COLO829 (cell line): ENCODE results near the gene SPTBN4.

Experiments used
- DNase-seq: peaks from one replicate; pipeline ENCODE4 v3.0.0; 2012; ENCODE audit warnings: low spot score

Gene SPTBN4

DNA sequence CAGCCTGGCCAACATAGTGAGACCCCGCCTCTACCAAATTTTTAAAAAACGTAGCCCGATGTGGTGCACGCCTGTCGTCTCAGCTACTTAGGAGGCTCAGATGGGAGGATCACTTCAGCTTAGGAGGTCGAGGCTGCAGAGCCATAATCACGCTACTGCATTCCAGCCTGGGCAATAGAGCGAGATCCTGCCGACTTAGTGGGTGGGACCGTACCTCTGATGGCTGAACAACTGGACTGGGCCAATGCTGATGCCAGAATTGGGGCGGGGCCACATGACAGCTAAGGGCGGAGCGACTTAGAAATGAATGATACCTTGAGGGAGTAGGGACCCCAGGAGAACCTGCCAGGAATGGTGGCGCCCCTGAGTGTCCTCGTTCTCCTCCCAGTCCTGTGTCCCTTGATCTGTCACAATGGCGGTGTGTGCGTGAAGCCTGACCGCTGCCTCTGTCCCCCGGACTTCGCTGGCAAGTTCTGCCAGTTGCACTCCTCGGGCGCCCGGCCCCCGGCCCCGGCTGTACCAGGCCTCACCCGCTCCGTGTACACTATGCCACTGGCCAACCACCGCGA is 137.9 kb downstream of the SPTBN4 start:
- DNase-seq: no peak

DNA sequence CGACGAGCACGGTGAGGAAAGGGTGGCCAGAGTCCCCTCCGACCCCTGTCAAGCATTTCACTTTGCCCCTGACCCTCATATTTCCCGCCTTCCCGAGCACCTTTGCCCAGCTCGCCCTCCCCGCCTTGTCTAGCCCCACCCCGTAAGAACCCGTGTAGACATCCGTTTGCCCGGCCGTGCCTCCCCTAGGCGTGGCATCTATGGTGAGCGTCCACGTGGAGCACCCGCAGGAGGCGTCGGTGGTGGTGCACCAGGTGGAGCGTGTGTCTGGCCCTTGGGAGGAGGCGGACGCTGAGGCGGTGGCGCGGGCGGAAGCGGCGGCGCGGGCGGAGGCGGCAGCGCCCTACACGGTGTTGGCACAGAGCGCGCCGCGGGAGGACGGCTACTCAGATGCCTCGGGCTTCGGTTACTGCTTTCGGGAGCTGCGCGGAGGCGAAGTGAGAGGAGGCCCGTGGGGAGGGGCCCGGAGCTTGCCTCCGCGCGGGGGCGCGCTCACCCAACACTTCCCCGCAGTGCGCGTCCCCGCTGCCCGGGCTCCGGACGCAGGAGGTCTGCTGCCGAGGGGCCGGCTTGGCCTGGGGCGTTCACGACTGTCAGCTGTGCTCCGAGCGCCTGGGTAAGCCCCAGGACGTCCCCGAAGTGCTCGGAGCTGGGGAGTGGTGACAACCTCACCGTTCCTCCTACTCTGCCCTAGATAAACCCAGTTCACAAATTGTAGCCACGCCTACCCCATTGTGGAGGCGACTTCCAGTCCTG is 138.6 kb downstream of the SPTBN4 start:
- peak; percentile 56 for DNase-seq

DNA sequence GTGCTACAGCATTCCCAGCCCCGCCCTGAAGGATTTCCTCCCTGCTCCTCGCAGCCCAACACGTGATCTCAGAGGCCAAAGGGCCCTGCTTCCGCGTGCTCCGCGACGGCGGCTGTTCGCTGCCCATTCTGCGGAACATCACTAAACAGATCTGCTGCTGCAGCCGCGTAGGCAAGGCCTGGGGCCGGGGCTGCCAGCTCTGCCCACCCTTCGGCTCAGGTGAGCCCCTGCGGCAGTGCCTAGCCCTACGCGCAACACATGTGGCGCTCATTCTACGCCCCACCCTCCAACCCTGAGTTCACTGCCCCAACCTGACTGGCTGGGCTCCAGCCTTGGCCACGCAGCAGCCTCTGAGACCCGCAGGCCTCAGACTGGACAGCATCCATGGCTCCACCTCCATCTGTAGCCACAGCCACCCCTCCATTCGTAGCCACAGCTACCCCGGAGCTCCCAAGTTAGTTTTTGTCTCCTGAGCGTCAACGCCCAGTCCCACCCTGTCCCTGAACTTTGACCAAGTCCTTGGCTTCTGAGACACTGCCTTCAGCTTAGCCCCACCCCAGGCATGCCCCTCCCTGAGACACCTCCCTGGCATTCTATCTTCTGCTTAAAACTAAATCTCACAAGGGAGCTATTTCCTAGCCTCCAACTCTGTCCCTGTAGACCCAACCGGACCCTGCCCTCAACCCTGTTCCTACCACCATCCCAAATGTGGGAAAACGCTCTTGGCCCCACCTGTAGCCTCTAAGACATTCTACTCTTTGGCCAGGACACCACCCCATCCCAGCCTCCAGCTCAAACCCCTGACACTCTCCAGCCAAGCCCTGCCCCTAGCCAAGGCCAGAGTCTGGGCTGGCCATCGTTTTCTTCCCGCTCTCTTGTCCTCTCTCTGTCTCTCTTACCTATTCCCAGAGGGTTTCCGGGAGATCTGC is 140.8 kb downstream of the SPTBN4 start:
- no peak for DNase-seq

DNA sequence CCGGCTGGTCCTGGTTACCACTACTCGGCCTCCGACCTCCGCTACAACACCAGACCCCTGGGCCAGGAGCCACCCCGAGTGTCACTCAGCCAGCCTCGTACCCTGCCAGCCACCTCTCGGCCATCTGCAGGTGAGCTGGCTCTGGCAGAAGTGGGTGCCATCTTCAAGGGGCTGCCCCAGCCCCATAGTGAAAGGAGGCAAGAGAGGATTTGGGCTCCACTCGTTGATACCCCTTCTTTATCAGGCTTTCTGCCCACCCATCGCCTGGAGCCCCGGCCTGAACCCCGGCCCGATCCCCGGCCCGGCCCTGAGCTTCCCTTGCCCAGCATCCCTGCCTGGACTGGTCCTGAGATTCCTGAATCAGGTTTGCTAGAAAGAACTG is 141.4 kb downstream of the SPTBN4 start:
- DNase-seq: no peak

DNA sequence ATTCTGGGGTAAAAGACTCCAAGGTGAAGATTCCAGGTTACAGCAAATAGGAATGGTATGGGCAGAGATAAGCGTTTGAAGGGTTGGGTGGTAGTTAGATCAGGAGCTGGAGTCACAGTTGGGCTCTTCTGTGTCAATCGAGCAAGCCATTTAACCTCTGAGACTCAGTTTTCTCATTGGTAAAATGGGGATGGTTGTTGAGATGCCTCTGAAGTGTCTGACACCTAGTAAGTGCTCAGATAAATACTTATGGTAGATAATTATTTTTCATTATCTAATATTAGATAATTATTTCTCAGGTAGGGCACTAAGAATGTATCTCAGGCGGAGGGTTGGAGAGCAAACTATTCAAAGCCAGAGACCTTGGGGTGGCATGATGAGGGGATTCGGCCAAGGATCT is 142.2 kb downstream of the SPTBN4 start:
- DNase-seq: no peak

DNA sequence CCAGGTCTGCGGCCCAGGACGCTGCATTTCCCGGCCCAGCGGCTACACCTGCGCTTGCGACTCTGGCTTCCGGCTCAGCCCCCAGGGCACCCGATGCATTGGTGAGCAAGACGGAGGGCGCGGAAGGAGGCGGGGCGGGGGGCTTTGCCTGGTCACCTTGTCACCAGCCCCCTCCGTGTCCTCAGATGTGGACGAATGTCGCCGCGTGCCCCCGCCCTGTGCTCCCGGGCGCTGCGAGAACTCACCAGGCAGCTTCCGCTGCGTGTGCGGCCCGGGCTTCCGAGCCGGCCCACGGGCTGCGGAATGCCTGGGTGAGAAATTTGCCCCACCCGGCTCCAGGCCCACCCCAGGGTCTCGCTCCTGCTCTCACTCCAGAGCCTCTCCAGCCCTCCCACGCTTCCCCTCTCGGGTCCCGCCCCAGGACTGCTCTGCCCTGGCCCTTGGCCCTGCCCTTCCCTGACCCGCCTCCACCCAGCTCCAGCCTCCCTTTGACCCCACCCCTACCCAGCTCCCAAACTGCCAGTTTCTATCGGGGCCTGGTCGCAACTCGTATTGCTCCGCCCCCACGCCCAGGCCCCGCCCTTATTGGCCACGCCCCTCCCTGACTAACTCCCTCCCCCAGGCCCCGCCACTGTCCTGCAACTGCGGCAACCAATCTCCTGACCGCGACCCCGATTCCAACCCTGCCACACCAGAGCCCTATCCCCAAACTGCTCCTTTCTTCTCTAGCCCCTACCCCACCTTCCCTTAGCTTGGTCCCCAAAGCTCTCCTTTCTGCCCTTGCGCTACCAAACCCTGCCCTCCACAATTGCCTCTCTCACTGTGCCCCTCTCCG is 143.0 kb downstream of the SPTBN4 start:
- peak; percentile 99 for DNase-seq

DNA sequence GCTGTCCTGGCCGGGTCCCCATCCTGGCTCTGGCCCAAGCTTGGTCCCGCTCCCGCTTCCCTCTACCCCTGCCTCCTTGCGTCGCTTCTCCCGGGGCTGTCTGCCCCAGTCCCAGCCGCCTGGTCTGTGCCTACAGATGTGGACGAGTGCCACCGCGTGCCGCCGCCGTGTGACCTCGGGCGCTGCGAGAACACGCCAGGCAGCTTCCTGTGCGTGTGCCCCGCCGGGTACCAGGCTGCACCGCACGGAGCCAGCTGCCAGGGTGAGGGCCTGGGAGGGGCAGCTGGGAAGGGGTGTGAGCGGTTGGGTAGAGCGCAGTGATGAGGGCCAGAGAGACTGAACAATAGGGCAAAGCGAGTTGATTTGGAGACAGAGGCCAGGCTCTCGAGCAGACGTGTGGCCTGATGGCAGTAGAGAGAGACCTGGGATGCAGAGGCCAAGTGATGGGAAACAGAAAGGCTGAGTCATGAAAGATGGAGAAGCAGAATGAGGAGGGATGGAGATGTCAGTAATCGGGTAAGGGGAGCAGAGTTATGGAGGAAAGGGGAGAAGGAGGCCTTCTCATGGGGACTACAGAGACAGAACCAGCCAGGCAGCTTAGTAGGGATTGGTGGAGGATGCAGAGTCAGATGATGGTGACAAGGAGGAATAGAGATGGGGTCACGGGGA is 143.7 kb downstream of the SPTBN4 start:
- DNase-seq: no peak

DNA sequence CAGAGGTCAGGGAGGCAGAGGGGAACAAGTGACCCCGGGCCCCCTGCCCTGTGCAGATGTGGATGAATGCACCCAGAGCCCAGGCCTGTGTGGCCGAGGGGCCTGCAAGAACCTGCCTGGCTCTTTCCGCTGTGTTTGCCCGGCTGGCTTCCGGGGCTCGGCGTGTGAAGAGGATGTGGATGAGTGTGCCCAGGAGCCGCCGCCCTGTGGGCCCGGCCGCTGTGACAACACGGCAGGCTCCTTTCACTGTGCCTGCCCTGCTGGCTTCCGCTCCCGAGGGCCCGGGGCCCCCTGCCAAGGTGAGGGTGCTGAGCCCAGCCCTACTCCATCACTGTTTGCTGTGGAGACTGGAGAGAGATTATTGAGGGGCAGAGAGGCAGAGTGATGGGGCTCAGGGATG is 144.3 kb downstream of the SPTBN4 start:
- no peak for DNase-seq

DNA sequence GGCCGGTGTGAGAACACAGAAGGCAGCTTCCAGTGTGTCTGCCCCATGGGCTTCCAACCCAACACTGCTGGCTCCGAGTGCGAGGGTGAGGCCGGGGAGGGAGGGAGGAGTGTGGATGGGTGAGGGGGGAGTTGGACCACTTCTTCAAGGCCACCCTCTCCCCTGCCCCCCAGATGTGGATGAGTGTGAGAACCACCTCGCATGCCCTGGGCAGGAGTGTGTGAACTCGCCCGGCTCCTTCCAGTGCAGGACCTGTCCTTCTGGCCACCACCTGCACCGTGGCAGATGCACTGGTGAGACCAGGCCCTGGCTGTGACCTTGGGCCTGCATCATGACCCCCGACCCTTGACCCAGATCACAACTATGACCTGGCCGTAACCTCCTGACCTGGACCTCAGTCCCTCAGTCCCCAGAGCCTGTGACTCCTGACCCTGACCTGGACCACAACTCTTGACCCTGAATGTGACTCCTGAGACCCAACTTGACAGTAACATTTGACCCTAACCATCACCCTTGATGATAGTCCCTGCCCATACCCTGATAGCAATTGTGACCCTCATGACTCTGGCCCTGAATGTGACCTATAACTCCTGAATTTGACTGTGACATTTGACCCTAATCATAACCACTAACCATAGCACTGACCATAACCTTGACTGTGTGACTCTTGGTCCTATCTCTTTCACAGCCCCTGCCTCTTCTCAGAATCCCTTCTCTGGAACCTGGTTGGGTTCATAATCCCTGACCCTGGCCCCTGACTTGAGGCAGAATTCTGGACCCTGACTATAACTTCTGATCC is 145.3 kb downstream of the SPTBN4 start:
- DNase-seq: no peak

DNA sequence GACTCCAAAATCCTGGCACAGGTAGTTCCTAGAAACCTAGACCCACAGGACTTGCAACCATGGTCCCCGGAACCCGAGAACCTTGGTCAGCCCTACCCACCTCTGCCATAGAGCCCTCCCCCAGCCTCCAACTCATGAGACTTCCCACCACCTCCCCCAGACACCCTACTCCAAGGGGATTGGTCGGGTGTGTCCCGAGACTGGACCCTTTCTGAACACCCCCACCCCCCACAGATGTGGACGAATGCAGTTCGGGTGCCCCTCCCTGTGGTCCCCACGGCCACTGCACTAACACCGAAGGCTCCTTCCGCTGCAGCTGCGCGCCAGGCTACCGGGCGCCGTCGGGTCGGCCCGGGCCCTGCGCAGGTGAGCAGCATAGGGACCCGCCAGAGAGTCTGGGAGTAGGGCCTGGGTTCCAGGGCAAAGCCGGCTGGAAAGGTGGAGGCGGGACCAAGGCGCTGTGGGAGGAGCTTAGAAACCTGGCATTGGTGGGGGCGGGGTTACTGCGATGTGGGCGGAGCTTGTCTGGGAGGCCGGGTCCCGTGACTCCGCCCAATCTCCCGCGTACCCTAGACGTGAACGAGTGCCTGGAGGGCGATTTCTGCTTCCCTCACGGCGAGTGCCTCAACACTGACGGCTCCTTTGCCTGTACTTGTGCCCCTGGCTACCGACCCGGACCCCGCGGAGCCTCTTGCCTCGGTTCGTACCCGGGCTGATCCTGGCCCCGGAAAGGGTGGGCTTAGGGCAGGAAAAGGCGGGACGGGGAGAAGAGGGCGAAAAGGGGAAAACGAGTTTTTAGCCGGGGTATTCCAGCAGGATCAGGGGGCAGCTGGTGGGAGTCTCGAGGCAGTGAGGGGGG is 146.3 kb downstream of the SPTBN4 start:
- peak; percentile 94 for DNase-seq

DNA sequence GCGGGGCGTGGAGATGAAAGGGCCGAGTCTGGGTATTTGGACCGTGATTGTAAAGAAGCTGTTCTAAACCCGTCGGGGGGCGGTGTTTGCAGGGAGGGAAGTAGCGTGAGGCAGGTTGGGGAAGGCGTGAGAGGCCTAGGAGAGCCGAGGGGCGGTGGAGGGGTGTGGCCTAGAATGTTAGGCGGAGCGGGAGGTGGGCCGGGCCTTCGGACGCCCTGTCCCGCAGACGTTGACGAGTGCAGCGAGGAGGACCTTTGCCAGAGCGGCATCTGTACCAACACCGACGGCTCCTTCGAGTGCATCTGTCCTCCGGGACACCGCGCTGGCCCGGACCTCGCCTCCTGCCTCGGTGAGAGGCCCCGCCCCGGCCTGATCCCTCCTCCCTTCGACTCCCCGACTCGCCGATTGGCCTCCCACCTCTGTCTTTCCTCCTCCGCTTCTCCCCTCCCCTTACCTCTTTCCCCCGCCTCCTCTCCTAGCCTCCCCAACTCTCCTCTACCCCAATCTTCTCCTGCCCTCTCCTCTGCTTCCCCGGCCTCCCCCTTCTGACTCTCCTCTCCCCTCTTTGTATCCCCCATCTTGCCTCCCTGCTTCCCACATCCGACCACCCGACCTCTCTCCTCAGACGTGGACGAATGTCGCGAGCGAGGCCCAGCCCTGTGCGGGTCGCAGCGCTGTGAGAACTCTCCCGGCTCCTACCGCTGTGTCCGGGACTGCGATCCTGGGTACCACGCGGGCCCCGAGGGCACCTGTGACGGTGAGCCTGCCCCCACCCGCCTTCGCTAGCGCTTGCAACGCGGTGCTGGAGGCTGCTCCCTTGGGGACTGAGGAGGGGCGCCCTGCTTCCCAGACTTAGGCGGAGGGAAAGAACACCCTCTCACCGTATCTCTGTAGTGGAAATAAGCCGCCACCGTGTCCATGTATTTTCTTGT is 147.2 kb downstream of the SPTBN4 start:
- DNase-seq: peak; percentile 72

DNA sequence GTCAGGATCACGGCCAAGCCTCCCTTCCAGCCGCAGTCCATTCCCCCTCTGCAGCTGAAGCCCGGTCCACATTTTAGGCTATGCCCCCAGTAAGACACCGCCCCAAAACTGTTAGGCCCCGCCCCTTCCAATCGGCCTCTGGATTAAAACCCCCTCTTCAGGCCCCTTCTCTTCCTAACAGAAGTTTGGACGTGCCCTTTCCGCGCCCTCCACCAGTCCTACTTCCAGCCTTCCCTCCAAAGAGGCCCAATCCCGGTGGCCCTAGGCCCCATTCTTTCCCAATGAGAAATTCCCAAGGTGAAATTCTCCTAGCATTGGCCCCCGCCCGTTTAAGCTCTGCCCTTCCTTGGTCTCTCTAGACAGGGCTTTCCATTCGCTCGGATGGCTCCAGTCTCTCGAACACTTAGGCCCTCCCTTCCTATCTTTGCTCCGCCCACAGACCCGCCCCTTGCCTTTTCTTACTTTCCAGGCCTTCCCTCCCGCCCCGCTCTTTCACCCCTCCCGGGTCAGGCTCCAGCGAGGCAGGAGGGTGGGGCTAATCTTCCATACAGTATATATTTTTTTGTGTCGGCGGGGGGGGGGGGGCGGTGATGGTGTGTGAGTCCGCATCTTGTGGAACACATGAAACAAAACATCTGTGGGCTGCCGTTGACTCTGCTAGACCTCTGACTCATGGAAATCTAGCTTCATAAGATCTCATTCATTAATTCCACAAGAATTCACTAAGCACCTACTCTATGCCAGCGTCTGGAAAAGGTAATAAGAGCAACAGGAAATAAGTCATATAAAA is 148.0 kb downstream of the SPTBN4 start:
- DNase-seq: peak; percentile 95

DNA sequence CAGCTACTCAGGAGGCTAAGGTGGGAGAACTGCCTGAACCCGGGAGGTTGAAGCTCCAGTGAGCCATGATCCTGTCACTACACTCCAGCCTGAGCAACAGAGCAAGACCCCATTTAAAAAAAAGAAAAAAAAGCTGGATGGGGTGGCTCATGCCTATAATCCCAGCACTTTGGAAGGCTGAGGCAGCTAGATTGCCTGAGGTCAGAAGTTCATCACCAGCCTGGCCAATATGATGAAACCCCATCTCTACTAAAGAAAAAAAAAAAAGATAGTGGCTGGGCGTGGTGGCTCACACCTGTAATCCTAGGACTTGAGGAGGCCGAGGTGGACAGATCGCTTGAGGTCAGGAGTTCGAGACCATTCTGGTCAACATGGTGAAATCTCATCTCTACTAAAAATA is 149.4 kb downstream of the SPTBN4 start:
- no peak for DNase-seq

DNA sequence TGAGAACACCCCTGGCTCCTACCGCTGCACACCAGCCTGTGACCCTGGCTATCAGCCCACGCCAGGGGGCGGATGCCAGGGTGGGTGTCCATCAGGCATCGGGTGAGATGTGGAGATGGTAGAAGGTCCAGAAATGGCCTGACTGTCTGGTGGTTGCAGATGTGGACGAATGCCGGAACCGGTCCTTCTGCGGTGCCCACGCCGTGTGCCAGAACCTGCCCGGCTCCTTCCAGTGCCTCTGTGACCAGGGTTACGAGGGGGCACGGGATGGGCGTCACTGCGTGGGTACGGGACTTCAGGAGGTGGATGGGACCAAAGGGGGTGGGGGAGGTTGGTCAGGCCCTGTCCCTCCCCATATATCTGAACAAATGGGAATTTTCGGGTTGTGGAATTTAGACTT is 150.1 kb downstream of the SPTBN4 start:
- DNase-seq: no peak

DNA sequence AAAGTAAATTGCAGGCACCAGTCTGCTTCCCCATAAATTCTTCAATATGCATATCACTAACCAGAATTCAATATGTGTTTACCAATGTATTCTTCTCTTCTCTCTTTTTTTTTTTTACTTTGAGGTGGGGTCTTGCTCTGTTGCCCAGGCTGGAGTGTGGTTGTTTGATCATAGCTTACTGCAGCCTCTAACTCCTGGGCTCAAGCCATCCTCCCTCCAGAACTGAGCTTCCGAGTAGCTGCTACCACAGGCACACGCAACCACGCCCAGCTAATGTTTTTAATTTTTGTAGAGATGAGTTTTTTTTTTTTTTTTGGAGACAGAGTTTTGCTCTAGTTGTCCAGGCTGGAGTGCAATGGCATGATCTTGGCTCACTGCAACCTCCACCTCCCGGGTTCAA is 151.2 kb downstream of the SPTBN4 start:
- no peak for DNase-seq

DNA sequence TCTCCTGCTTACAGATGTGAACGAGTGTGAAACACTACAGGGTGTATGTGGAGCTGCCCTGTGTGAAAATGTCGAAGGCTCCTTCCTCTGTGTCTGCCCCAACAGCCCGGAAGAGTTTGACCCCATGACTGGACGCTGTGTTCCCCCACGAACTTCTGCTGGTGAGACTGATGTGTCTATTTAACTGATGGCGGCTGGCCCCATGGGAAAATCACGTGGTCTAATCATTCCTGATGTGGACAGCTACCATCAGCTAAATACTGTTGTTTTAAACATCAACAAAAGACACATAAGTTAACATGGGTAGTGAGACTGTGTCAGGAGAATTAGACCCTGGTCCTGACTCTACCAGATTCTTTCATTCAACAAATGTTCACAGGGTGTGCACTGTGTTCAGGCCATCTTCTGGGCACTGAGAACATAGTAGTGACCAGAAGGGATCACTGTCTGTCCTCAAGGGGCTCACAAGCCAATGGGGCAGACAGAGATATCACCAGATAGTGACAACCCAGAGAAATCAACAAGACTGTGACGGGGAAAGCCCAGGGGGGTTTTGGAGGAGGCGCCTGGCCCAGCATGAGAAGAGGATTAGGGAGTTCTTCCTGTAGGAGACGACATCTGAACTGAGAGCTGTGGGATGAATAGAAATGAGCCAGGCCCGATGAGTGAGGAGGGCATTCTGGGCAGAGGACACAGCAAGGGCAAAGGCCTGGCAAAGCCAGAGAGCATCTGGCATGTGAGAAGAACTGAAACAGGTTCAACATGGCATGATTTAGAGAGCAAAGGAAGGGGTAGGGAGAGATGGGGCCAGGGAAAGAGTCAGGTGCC is 152.7 kb downstream of the SPTBN4 start:
- no peak for DNase-seq

DNA sequence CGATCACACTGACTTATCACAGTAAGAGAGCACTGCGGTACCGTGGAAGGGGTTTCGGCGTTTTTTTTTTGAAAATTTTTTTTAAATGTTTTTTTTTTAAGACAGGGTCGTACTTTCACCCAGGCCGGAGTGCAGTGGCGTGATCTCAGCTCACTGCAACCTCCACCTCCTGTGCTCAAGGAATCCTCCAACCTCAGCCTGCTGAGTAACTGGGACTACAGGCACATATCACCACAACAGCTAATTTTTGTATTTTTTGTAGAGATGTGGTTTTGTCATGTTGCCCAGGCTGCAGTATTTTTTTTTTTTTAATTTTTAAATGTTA is 153.3 kb downstream of the SPTBN4 start:
- DNase-seq: no peak
